Measurements from ENCODE around the gene GPAT3.
A peak's percentile ranks its signal among the peaks of the same experiment; 100 is the strongest.

GPAT3 gene

DNA sequence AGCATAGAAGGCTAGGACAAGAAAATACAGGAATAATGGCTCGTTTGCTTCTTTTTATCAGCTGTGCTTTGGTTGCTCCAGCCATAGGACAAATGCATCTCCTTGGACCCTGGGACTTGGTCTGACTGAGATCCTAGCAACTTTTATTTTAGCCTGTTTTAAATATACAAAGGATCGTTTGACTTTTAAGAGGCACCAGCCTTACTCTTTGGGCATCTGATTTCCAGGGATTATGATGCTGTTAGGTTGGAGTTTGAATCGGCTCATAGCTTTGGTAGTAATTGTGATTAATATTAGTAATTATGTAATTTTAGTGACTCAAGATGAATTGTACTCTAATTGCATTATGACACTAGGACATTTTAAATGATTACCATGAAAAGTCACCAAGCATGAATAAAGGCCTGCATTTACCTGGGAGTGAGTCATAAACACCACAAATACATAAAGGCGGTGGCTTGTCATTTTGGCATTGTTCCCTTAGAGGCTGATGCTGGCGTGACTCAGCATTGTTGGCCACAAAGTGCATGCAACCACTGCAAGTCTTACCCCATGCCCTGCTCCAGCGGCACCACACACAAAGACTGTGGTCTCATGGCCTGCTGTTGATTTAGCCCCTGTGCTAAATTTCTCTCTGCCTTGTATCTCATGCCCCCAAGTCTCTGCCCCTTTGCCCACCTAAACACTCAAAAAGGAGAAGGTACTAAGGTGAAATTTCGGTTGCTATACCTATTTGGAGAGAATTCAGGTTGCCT, 12.4 kb downstream of the GPAT3 start:
- TF ChIP-seq, protein P1, sequence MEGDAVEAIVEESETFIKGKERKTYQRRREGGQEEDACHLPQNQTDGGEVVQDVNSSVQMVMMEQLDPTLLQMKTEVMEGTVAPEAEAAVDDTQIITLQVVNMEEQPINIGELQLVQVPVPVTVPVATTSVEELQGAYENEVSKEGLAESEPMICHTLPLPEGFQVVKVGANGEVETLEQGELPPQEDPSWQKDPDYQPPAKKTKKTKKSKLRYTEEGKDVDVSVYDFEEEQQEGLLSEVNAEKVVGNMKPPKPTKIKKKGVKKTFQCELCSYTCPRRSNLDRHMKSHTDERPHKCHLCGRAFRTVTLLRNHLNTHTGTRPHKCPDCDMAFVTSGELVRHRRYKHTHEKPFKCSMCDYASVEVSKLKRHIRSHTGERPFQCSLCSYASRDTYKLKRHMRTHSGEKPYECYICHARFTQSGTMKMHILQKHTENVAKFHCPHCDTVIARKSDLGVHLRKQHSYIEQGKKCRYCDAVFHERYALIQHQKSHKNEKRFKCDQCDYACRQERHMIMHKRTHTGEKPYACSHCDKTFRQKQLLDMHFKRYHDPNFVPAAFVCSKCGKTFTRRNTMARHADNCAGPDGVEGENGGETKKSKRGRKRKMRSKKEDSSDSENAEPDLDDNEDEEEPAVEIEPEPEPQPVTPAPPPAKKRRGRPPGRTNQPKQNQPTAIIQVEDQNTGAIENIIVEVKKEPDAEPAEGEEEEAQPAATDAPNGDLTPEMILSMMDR (IDR thresholded peaks at IDR 0.05; ENCODE audit: poor library complexity, severe bottlenecking), result no peak
- ATAC-seq (ENCODE audit: low read depth) (peak; percentile 92), DNase-seq (ENCODE audit: low spot score) (peak; percentile 85)
- no peak overlapping the region for H3K4me3 ChIP-seq (ENCODE audit: severe bottlenecking)
- no peaks in the 10 kb centered on the region for H3K36me3 ChIP-seq (ENCODE audit: low read depth)
- no peaks in the 10 kb centered on the region for H3K27me3 ChIP-seq (ENCODE audit: insufficient read depth, poor library complexity, severe bottlenecking)
- peaks cover 24% of the 10 kb centered on the region for H3K4me1 ChIP-seq (ENCODE audit: insufficient read depth, poor library complexity, severe bottlenecking)
- no peaks in the 10 kb centered on the region for H3K9me3 ChIP-seq (ENCODE audit: severe bottlenecking)
- H3K27ac ChIP-seq (ENCODE audit: poor library complexity, severe bottlenecking), result peak overlapping the region; percentile 30

DNA sequence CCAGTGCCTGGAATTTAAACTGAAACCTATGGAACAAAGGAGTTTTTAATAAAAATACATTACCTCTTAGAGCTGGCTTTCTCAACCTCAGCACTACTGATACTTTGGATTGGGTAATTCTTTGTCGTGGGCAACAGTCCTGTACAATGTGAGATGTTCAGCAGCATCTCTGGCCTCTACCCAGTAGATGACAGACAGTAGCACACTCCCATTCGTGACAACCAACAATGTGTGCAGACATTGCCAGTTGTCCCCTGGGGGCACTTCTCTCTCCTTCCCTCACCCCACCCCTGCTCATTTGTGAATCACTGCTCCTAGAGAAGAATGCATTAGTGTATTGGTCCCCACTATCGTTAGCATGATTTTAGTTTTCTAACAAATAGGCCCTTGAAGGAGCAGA, 16.2 kb downstream of the GPAT3 start:
- Histone ChIP-seq H3K27ac (ENCODE audit: poor library complexity, severe bottlenecking) (no peak overlapping the region), H3K4me1 (ENCODE audit: insufficient read depth, poor library complexity, severe bottlenecking) (peaks cover 24% of the 10 kb centered on the region), H3K36me3 (ENCODE audit: low read depth) (no peaks in the 10 kb centered on the region), H3K4me3 (ENCODE audit: severe bottlenecking) (no peak overlapping the region), H3K9me3 (ENCODE audit: severe bottlenecking) (no peaks in the 10 kb centered on the region), H3K27me3 (ENCODE audit: insufficient read depth, poor library complexity, severe bottlenecking) (no peaks in the 10 kb centered on the region)
- ATAC-seq (ENCODE audit: low read depth), result no peak; the same call in 2 of the 3 replicates
- DNase-seq (ENCODE audit: low spot score), result no peak
- TF ChIP-seq, protein P1 (IDR thresholded peaks at IDR 0.05; ENCODE audit: poor library complexity, severe bottlenecking), result no peak

DNA sequence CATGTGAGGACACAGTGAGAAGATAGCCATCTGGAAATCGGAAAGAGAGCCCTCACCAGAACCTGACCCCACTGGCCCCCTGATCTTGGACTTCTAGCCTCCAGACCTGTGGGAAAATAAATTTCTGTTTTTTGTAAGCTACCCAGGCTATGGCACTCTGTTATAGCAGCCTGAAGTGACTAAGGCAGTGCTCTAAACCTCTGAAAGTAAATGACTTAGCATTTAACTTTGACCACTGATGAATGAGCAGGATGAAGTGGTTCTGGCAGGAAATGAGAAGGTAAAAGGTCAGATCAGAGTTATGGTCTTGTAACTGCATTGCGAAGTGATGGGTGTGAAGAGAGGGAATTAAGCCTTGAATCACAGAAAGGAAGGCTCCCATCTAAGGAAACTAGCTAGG, 17.0 kb downstream of the GPAT3 start:
- TF ChIP-seq, protein P1 (IDR thresholded peaks at IDR 0.05; ENCODE audit: poor library complexity, severe bottlenecking), result no peak

DNA sequence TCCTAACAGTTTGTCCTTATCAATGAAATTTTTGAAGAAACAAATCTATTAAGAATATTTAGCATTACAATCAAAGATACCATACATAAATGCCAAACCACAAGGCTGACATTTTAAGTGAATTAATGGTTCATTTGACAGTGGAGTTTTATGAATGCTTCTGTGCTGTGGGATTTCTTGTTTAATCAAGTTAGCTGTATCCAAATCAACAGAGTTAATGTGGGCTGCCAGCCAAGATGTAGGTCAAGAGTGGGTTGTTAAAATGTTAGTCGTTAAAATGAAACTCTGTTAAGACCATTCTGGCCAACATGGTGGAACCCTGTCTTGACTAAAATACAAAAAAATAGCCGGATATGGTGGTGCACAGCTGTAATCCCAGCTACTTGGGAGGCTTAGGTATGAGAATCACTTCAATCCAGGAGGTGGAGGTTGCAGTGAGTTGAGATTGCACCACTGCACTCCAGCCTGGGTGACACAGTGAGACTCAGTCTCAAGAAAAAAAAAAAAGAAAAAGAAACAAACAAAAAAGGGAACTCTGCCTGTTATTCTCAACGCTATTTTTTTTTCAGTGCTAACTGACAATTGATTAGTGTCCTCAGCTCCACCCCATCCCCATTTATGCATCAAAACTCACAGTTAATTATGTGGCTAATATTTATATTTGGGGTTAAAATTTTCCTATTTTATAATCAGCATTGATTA, 20.2 kb downstream of the GPAT3 start:
- Histone ChIP-seq H3K4me3 (ENCODE audit: severe bottlenecking) (no peak overlapping the region), H3K4me1 (ENCODE audit: insufficient read depth, poor library complexity, severe bottlenecking) (peaks cover 15% of the 10 kb centered on the region), H3K27me3 (ENCODE audit: insufficient read depth, poor library complexity, severe bottlenecking) (no peaks in the 10 kb centered on the region), H3K9me3 (ENCODE audit: severe bottlenecking) (no peaks in the 10 kb centered on the region), H3K36me3 (ENCODE audit: low read depth) (no peaks in the 10 kb centered on the region), H3K27ac (ENCODE audit: poor library complexity, severe bottlenecking) (no peak overlapping the region)
- DNase-seq (ENCODE audit: low spot score) (no peak), ATAC-seq (ENCODE audit: low read depth) (no peak)
- TF ChIP-seq, protein P1 (IDR thresholded peaks at IDR 0.05; ENCODE audit: poor library complexity, severe bottlenecking), result no peak

More for the DNA sequence above, 17.0 kb downstream of the GPAT3 start:
- Histone ChIP-seq H3K36me3 (ENCODE audit: low read depth) (no peaks in the 10 kb centered on the region), H3K4me1 (ENCODE audit: insufficient read depth, poor library complexity, severe bottlenecking) (peaks cover 23% of the 10 kb centered on the region), H3K27ac (ENCODE audit: poor library complexity, severe bottlenecking) (peak overlapping the region; percentile 8), H3K4me3 (ENCODE audit: severe bottlenecking) (no peak overlapping the region), H3K9me3 (ENCODE audit: severe bottlenecking) (no peaks in the 10 kb centered on the region), H3K27me3 (ENCODE audit: insufficient read depth, poor library complexity, severe bottlenecking) (no peaks in the 10 kb centered on the region)
- peak; percentile 39 for ATAC-seq (ENCODE audit: low read depth)
- DNase-seq (ENCODE audit: low spot score), result no peak
